H9 (cell line): ENCODE measurements around the gene SPATA25. TPM values are rescaled to one million over a fixed set of nuclear protein-coding genes. Genes with fewer than 3 reads are reported as not detected.

Source experiments
- DNase-seq: peaks from one replicate; pipeline ENCODE4 v3.0.0-alpha.2; 2017
- H2AFZ ChIP-seq: one replicate; pipeline ENCODE4 v1.6.1; 2013; ENCODE audit warnings: mild to moderate bottlenecking, low read length, control low read depth, moderate library complexity
- H2AK5ac ChIP-seq: 2 replicates; pipeline ENCODE4 v1.6.1; 2013; ENCODE audit warnings: low read length, control low read depth, mixed read lengths; ENCODE audit not compliant: insufficient read length
- H2BK120ac ChIP-seq: one replicate; pipeline ENCODE4 v1.6.1; 2013; ENCODE audit warnings: low read depth, mild to moderate bottlenecking, low read length, control low read depth, inconsistent platforms; ENCODE audit not compliant: poor library complexity, severe bottlenecking
- H2BK12ac ChIP-seq: 2 replicates; pipeline ENCODE4 v1.6.1; 2013; ENCODE audit warnings: low read length, control low read depth, mixed read lengths, low read depth; ENCODE audit not compliant: insufficient read length
- H2BK15ac ChIP-seq: 2 replicates; pipeline ENCODE4 v1.6.1; 2013; ENCODE audit warnings: low read depth, low read length, control low read depth
- H2BK20ac ChIP-seq: one replicate; pipeline ENCODE4 v1.6.1; 2013; ENCODE audit warnings: low read depth, mild to moderate bottlenecking, low read length, control low read depth, inconsistent platforms; ENCODE audit not compliant: poor library complexity, severe bottlenecking
- H2BK5ac ChIP-seq: 2 replicates; pipeline ENCODE4 v1.6.1; 2013; ENCODE audit warnings: low read length, control low read depth, mixed read lengths; ENCODE audit not compliant: insufficient read length
- H3K14ac ChIP-seq: 2 replicates; pipeline ENCODE4 v1.6.1; 2013; ENCODE audit warnings: low read length, control low read depth; ENCODE audit not compliant: insufficient read depth
- H3K18ac ChIP-seq: 2 replicates; pipeline ENCODE4 v1.6.1; 2013; ENCODE audit warnings: low read depth, mild to moderate bottlenecking, mixed read lengths, low read length, control low read depth; ENCODE audit not compliant: insufficient read length
- H3K23ac ChIP-seq: 2 replicates; pipeline ENCODE4 v1.6.1; 2013; ENCODE audit warnings: low read length, control low read depth, mixed read lengths, low read depth; ENCODE audit not compliant: insufficient read length
- H3K23me2 ChIP-seq: 2 replicates; pipeline ENCODE4 v1.6.1; 2013; ENCODE audit warnings: low read depth, mild to moderate bottlenecking, mixed read lengths, low read length, control low read depth; ENCODE audit not compliant: insufficient read length, poor library complexity, severe bottlenecking
- H3K27ac ChIP-seq: 2 replicates; pipeline ENCODE4 v1.5.1; 2013; ENCODE audit warnings: low read length, control low read depth, mixed read lengths, low read depth; ENCODE audit not compliant: insufficient read length
- H3K27me3 ChIP-seq: 2 replicates; pipeline ENCODE4 v1.6.1; 2013; ENCODE audit warnings: low read length, control low read depth, inconsistent platforms; ENCODE audit not compliant: insufficient read depth
- H3K4ac ChIP-seq: 2 replicates; pipeline ENCODE4 v1.6.1; 2013; ENCODE audit warnings: low read depth, mild to moderate bottlenecking, control low read depth, inconsistent platforms, low read length, moderate library complexity
- H3K4me1 ChIP-seq: 2 replicates; pipeline ENCODE4 v1.6.1; 2013; ENCODE audit warnings: low read length, control low read depth, inconsistent platforms; ENCODE audit not compliant: insufficient read depth
- H3K4me2 ChIP-seq: 2 replicates; pipeline ENCODE4 v1.6.1; 2013; ENCODE audit warnings: low read length, control low read depth, mixed read lengths; ENCODE audit not compliant: insufficient read length, insufficient read depth
- H3K56ac ChIP-seq: 2 replicates; pipeline ENCODE4 v1.6.1; 2013; ENCODE audit warnings: low read depth, mild to moderate bottlenecking, mixed read lengths, low read length, control low read depth; ENCODE audit not compliant: insufficient read length
- H3K79me1 ChIP-seq: 2 replicates; pipeline ENCODE4 v1.6.1; 2013; ENCODE audit warnings: low read depth, mild to moderate bottlenecking, moderate library complexity, low read length, control low read depth, inconsistent platforms; ENCODE audit not compliant: insufficient read depth, poor library complexity, severe bottlenecking
- H3K79me2 ChIP-seq: 2 replicates; pipeline ENCODE4 v1.6.1; 2013; ENCODE audit warnings: low read length, control low read depth, inconsistent platforms; ENCODE audit not compliant: insufficient read depth
- H3K9ac ChIP-seq: 2 replicates; pipeline ENCODE4 v1.6.1; 2013; ENCODE audit warnings: low read length, control low read depth, mixed read lengths; ENCODE audit not compliant: insufficient read length; ENCODE audit errors: extremely low read depth
- H3K9me3 ChIP-seq: one replicate; pipeline ENCODE4 v1.6.1; 2013; ENCODE audit warnings: low read depth, low read length, inconsistent platforms; ENCODE audit not compliant: control insufficient read depth
- H3T11ph ChIP-seq: one replicate; pipeline ENCODE4 v1.6.1; 2013; ENCODE audit warnings: mild to moderate bottlenecking, low read length, control low read depth, inconsistent platforms
- H4K20me1 ChIP-seq: one replicate; pipeline ENCODE4 v1.6.1; 2013; ENCODE audit not compliant: control insufficient read depth, insufficient read length, insufficient read depth
- H4K5ac ChIP-seq: 2 replicates; pipeline ENCODE4 v1.6.1; 2013; ENCODE audit warnings: low read depth, mild to moderate bottlenecking, mixed read lengths, low read length, control low read depth; ENCODE audit not compliant: insufficient read length
- H4K8ac ChIP-seq: replicated peaks from 2 replicates; pipeline ENCODE4 v1.6.1; 2013; ENCODE audit warnings: low read length, control low read depth, mixed read lengths, low read depth; ENCODE audit not compliant: insufficient read length
- H4K91ac ChIP-seq: 2 replicates; pipeline ENCODE4 v1.6.1; 2013; ENCODE audit warnings: low read depth, mild to moderate bottlenecking, moderate library complexity, mixed read lengths, low read length, control low read depth; ENCODE audit not compliant: insufficient read length
- H3K27ac Mint-ChIP-seq, 3 experiments: 2 replicates in 2 of 3; 3 replicates in 1 of 3; pipeline ENCODE4 v1.8.0; 2020 to 2021; ENCODE audit warnings: mixed read lengths in 3 of 3, mild to moderate bottlenecking in 1 of 3, moderate library complexity in 1 of 3
- H3K27me3 Mint-ChIP-seq: 2 replicates; pipeline ENCODE4 v1.8.0; 2021; ENCODE audit warnings: low read depth, mild to moderate bottlenecking, moderate library complexity, mixed read lengths
- H3K36me3 Mint-ChIP-seq, 3 experiments: 2 replicates in 2 of 3; 3 replicates in 1 of 3; pipeline ENCODE4 v1.8.0; 2020 to 2021; ENCODE audit warnings: low read depth in 3 of 3, mixed read lengths in 3 of 3; ENCODE audit not compliant: insufficient read depth in 1 of 3
- H3K4me1 Mint-ChIP-seq, 2 experiments: 2 replicates each; pipeline ENCODE4 v1.8.0; 2020; ENCODE audit warnings: mixed read lengths in 2 of 2
- H3K4me3 Mint-ChIP-seq, 2 experiments: 2 replicates in 1 of 2; 3 replicates in 1 of 2; pipeline ENCODE4 v1.8.0; 2020 to 2021; ENCODE audit warnings: mild to moderate bottlenecking in 2 of 2, mixed read lengths in 2 of 2, moderate library complexity in 1 of 2
- H3K9me3 Mint-ChIP-seq, 2 experiments: 2 replicates in 1 of 2; 3 replicates in 1 of 2; pipeline ENCODE4 v1.8.0; 2020; ENCODE audit warnings: mild to moderate bottlenecking in 2 of 2, mixed read lengths in 2 of 2, moderate library complexity in 1 of 2
- WGBS: extraction: QIAGEN DNeasy Blood & Tissue Kit; methylation state at CpG from one replicate; pipeline ENCODE4 v1.1.7; 2013; ENCODE audit warnings: missing lambda C conversion rate, low lambda C conversion rate, mixed read lengths; ENCODE audit not compliant: insufficient read length; ENCODE audit errors: extremely low coverage; 5-methylcytosine and 5-hydroxymethylcytosine counted together
- total RNA-seq: library from RNA; stranded (reverse); gene quantifications from 2 replicates; pipeline ENCODE4 v1.2.1, GENCODE V29; 2021
- TF ChIP-seq, protein P1 (sequence below): fragments of 200-600 bp; sonication (generic); conservative IDR thresholded peaks from 3 replicates; pipeline ENCODE4 v1.8.0; 2021; ENCODE audit warnings: antibody characterized with exemption, mild to moderate bottlenecking

SPATA25 gene
- total RNA-seq, 1 experiment from 2014 or later, result 2.4 TPM

GRCh38 chr20:45918779-45919537 is 31.5 kb upstream of the SPATA25 start:
- no peaks in the 10 kb centered on the region for H3K36me3 Mint-ChIP-seq
- no peaks in the 10 kb centered on the region for H3K4me1 ChIP-seq
- H3K27ac ChIP-seq, result no peak overlapping the region
- H3K18ac ChIP-seq, result no peak overlapping the region
- H2AK5ac ChIP-seq, result no peak overlapping the region
- H4K91ac ChIP-seq, result no peak overlapping the region
- H4K8ac ChIP-seq, result no peak overlapping the region
- no peaks in the 10 kb centered on the region for H4K20me1 ChIP-seq
- no peaks in the 10 kb centered on the region for H3K9me3 Mint-ChIP-seq
- H3K9me3 ChIP-seq, result no peaks in the 10 kb centered on the region
- WGBS, result no CpG with 5 or more reads among the region's 12 CpGs
- H3K27me3 Mint-ChIP-seq, result peaks cover 6% of the 10 kb centered on the region
- H3K23me2 ChIP-seq, result no peaks in the 10 kb centered on the region
- H3K23ac ChIP-seq, result no peak overlapping the region
- no peak overlapping the region for H2BK15ac ChIP-seq
- H2BK5ac ChIP-seq, result no peak overlapping the region
- H3K79me2 ChIP-seq, result no peaks in the 10 kb centered on the region
- no peak overlapping the region for H3K4me2 ChIP-seq
- H2AFZ ChIP-seq, result no peak overlapping the region
- H2BK12ac ChIP-seq, result no peak overlapping the region
- no peaks in the 10 kb centered on the region for H3K79me1 ChIP-seq
- H2BK120ac ChIP-seq, result no peak overlapping the region
- H3K27me3 ChIP-seq, result no peaks in the 10 kb centered on the region
- TF ChIP-seq, protein P1, sequence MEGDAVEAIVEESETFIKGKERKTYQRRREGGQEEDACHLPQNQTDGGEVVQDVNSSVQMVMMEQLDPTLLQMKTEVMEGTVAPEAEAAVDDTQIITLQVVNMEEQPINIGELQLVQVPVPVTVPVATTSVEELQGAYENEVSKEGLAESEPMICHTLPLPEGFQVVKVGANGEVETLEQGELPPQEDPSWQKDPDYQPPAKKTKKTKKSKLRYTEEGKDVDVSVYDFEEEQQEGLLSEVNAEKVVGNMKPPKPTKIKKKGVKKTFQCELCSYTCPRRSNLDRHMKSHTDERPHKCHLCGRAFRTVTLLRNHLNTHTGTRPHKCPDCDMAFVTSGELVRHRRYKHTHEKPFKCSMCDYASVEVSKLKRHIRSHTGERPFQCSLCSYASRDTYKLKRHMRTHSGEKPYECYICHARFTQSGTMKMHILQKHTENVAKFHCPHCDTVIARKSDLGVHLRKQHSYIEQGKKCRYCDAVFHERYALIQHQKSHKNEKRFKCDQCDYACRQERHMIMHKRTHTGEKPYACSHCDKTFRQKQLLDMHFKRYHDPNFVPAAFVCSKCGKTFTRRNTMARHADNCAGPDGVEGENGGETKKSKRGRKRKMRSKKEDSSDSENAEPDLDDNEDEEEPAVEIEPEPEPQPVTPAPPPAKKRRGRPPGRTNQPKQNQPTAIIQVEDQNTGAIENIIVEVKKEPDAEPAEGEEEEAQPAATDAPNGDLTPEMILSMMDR, result no peak
- H3K9ac ChIP-seq, result no peak overlapping the region
- H3K27ac Mint-ChIP-seq, result no peak overlapping the region
- H3K4me1 Mint-ChIP-seq, result peaks cover 7 to 13% of the 10 kb centered on the region in 2 experiments; a peak in 3 of 4 replicates
- no peak overlapping the region for H3K56ac ChIP-seq
- H3K4ac ChIP-seq, result no peak overlapping the region
- no peak for DNase-seq
- H3K4me3 Mint-ChIP-seq, result no peak overlapping the region
- H3T11ph ChIP-seq, result no peak overlapping the region
- no peak overlapping the region for H3K14ac ChIP-seq
- no peak overlapping the region for H4K5ac ChIP-seq
- H2BK20ac ChIP-seq, result no peak overlapping the region
